Measurements from ENCODE around the gene IFT20. TPM values are rescaled to one million over a fixed set of nuclear protein-coding genes. Genes with fewer than 3 reads are reported as not detected.

The IFT20 gene
- total and polyA plus RNA-seq, 2 of the 13 experiments (the other 11 are each of a cell fraction or from before 2014, with no cell fraction given), result 28.0 to 37.8 TPM

DNA sequence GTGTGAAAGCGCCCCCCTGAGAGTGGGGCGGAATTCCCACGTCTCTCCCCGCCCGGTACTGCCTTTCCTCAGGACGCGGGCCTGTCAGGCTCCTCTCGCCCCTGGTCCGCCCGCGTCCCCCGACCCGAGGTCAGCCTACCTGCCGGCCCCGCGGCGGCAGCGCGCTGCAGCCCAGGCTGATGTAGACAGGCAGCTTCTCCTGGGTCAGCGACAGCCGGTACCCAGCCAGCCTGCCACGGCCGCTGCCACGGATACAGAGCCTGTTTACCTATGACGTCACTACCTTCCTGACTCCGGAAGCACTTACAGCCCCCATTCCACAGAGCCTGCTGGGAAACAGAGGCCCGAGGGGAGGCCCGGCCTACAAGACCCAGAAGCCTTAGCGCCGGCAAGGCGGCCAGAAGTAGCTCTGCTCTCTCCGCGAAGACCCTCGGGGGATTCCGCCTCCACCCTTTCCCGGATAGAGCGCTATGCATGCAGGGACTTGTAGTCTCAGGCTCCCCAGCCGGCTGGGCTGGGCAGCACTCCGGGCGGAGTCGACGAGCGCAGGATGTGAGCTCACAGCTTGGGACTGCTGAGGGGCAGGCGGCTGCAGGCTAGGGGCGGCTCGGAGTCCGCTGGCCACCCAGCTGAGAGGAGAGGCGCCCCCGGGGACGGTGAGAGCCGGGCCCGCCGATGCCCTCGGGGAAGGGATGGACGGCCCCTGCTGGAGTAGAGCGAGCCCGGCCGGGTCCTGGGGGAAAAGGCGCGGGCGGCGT lies at the start of gene IFT20, which contains the start of gene TNFAIP1 (continued):
- TF ChIP-seq YEATS2 (CRISPR knock-in tag; IDR thresholded peaks at IDR 0.05; ENCODE audit: borderline replicate concordance) (peak; percentile 89; the same call in 1 of the 2 replicates), NFE2L1 (CRISPR knock-in tag; IDR thresholded peaks at IDR 0.05; ENCODE audit: borderline replicate concordance) (no peak), ZNF543 (CRISPR knock-in tag; IDR thresholded peaks at IDR 0.05) (peak; percentile 89; the same call in 1 of the 2 replicates), HNRNPLL (IDR thresholded peaks at IDR 0.05; ENCODE audit: low read depth, low read length, poor library complexity, severe bottlenecking) (peak; percentile 76), ZNF850 (CRISPR knock-in tag; conservative IDR thresholded peaks at IDR 0.05) (no peak), ZNF790 (CRISPR knock-in tag; IDR thresholded peaks at IDR 0.05; ENCODE audit: borderline replicate concordance) (no peak), RFX1 (IDR thresholded peaks at IDR 0.05) (peak; percentile 77), CENPX (CRISPR knock-in tag; IDR thresholded peaks at IDR 0.05) (no peak), ZNF589 (CRISPR knock-in tag; conservative IDR thresholded peaks at IDR 0.05) (no peak), MEIS1 (CRISPR knock-in tag; IDR thresholded peaks at IDR 0.05; ENCODE audit: borderline replicate concordance) (peak; percentile 38; the same call in 1 of the 2 replicates), RBAK (CRISPR knock-in tag; IDR thresholded peaks at IDR 0.05) (no peak), IKZF4 (CRISPR knock-in tag; IDR thresholded peaks at IDR 0.05; ENCODE audit: borderline replicate concordance, low read depth, not compliant biosample characterization) (no peak), NFKBIZ (CRISPR knock-in tag; IDR thresholded peaks at IDR 0.05) (0 out of 2 replicates have a peak, but pooled peaks have one; percentile 68), ZNF235 (CRISPR knock-in tag; IDR thresholded peaks at IDR 0.05; ENCODE audit: borderline replicate concordance) (0 out of 2 replicates have a peak, but pooled peaks have one; percentile 22), MTF2 (CRISPR knock-in tag; IDR thresholded peaks at IDR 0.05; ENCODE audit: borderline replicate concordance) (no peak), ZSCAN29 (CRISPR knock-in tag; conservative IDR thresholded peaks at IDR 0.05) (peak; percentile 58; the same call in 1 of the 2 replicates), RBM22 (optimal IDR thresholded peaks at IDR 0.05; ENCODE audit: low read length) (peak; percentile 26), NFYB (CRISPR knock-in tag; IDR thresholded peaks at IDR 0.05) (peak; percentile 58), RFXAP (CRISPR knock-in tag; IDR thresholded peaks at IDR 0.05; ENCODE audit: borderline replicate concordance) (peak; percentile 89), CREB1 (IDR thresholded peaks at IDR 0.05) (peak; percentile 100), CREB1 (CRISPR knock-in tag; IDR thresholded peaks at IDR 0.05) (peak; percentile 99)
- TF ChIP-seq, protein P1, sequence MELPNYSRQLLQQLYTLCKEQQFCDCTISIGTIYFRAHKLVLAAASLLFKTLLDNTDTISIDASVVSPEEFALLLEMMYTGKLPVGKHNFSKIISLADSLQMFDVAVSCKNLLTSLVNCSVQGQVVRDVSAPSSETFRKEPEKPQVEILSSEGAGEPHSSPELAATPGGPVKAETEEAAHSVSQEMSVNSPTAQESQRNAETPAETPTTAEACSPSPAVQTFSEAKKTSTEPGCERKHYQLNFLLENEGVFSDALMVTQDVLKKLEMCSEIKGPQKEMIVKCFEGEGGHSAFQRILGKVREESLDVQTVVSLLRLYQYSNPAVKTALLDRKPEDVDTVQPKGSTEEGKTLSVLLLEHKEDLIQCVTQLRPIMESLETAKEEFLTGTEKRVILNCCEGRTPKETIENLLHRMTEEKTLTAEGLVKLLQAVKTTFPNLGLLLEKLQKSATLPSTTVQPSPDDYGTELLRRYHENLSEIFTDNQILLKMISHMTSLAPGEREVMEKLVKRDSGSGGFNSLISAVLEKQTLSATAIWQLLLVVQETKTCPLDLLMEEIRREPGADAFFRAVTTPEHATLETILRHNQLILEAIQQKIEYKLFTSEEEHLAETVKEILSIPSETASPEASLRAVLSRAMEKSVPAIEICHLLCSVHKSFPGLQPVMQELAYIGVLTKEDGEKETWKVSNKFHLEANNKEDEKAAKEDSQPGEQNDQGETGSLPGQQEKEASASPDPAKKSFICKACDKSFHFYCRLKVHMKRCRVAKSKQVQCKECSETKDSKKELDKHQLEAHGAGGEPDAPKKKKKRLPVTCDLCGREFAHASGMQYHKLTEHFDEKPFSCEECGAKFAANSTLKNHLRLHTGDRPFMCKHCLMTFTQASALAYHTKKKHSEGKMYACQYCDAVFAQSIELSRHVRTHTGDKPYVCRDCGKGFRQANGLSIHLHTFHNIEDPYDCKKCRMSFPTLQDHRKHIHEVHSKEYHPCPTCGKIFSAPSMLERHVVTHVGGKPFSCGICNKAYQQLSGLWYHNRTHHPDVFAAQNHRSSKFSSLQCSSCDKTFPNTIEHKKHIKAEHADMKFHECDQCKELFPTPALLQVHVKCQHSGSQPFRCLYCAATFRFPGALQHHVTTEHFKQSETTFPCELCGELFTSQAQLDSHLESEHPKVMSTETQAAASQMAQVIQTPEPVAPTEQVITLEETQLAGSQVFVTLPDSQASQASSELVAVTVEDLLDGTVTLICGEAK (IDR thresholded peaks at IDR 0.05), result peak; percentile 69
- TF ChIP-seq, protein P1 (CRISPR knock-in tag; IDR thresholded peaks at IDR 0.05), result peak; percentile 64

Measured in HepG2 (cell line).